Measurements from ENCODE around the gene PXDC1. TPM values are rescaled to one million over a fixed set of nuclear protein-coding genes. Genes with fewer than 3 reads are reported as not detected.
"Not testable (repeated sequence)": the region's sequence is repeated elsewhere in the genome, so short reads cannot be mapped to it uniquely, and the experiment has no call there.

Gene PXDC1
- polyA plus RNA-seq, 1 donor from 2014 or later = 3.9 TPM

DNA sequence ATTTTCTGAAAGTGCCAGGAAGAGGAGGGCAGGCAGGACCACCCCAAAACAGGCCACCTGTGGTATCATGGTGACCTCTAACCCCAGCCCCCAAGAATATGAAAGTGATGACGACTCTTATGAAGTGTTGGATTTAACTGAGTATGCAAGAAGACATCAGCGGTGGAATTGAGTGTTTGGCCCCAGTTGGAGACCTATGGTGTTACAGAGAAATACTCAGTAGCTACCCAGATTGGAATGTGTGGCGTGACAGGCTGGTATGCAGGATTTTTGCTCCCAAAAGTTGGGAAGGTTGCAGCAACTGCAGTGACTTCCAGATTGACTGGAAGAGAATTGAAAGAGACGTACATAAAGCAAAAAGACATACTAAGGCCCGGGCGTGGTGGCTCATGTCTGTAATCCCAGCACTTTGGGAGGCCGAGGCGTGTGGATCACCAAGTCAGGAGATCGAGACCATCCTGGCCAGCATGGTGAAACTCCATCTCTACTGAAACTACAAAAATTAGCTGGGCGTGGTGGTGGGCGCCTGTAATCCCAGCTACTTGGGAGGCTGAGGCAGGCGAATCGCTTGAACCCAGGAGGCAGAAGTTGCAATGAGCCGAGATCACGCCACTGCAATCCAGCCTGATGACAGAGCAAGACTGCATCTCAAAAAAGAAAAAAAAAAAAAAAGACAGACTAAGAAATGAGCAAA, 2.7 kb upstream of the PXDC1 start:
- H3K27ac ChIP-seq (ENCODE audit: low read length); H3K9me2 ChIP-seq (ENCODE audit: insufficient read depth, low read length): not testable (repeated sequence)

DNA sequence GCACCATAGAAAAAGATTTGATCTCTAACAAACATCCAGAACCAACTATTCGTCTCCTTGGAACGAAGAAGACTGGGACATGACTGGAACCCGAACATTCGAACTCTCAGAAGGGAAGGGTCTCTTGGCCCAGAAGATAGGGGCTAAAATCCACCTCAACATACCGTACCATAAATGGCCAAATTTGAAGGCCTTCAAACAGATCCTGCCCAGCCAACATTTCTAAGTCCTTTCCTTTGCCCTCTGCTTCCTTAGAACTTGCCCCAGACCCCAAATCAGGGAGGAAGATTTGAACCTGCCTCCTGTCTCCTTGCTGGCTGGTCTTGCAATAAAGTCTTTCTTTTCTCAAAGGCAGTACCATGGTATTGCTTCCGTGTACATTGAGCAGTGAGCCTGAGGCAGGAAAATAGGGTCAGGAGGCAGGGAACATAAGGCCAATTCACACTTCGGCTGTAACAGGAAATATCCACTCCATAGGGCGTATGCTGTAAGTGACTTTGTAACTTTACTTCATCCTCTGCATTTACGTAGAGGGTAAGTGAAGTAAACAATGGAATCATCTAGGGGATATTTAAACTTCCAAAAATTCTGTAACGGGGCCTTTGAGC, 1.8 kb upstream of the PXDC1 start:
- no peaks in the 10 kb centered on the region for H3K36me3 ChIP-seq (ENCODE audit: insufficient read depth, low read length)
- H3K79me2 ChIP-seq (replicated peaks; ENCODE audit: insufficient read depth, low read length) = no peaks in the 10 kb centered on the region
- no peaks in the 10 kb centered on the region for H4K20me1 ChIP-seq (ENCODE audit: insufficient read depth)
- no peak overlapping the region for H3K9ac ChIP-seq (ENCODE audit: low read length)
- no peak overlapping the region for H3K4me3 ChIP-seq (ENCODE audit: low read length)
- no peaks in the 10 kb centered on the region for H3F3A ChIP-seq (ENCODE audit: insufficient read depth, low read length, poor library complexity, severe bottlenecking)
- H3K9me3 ChIP-seq (ENCODE audit: low read length) = no peaks in the 10 kb centered on the region
- no peak overlapping the region for H2AFZ ChIP-seq (ENCODE audit: low read depth, low read length)
- no peak overlapping the region for H3K4me2 ChIP-seq (ENCODE audit: low read length)
- H3K27ac ChIP-seq (ENCODE audit: low read length) = no peak overlapping the region
- H3K27me3 ChIP-seq (ENCODE audit: insufficient read depth, low read depth, low read length) = peaks cover 41% of the 10 kb centered on the region
- H3K9me2 ChIP-seq (ENCODE audit: insufficient read depth, low read length) = no peaks in the 10 kb centered on the region
- no peak for TF ChIP-seq RAD21 (conservative IDR thresholded peaks at IDR 0.05)
- no peak for TF ChIP-seq EZH2 (IDR thresholded peaks at IDR 0.05; ENCODE audit: borderline replicate concordance, insufficient read depth, low read length, poor library complexity, severe bottlenecking)
- TF ChIP-seq, protein P1, sequence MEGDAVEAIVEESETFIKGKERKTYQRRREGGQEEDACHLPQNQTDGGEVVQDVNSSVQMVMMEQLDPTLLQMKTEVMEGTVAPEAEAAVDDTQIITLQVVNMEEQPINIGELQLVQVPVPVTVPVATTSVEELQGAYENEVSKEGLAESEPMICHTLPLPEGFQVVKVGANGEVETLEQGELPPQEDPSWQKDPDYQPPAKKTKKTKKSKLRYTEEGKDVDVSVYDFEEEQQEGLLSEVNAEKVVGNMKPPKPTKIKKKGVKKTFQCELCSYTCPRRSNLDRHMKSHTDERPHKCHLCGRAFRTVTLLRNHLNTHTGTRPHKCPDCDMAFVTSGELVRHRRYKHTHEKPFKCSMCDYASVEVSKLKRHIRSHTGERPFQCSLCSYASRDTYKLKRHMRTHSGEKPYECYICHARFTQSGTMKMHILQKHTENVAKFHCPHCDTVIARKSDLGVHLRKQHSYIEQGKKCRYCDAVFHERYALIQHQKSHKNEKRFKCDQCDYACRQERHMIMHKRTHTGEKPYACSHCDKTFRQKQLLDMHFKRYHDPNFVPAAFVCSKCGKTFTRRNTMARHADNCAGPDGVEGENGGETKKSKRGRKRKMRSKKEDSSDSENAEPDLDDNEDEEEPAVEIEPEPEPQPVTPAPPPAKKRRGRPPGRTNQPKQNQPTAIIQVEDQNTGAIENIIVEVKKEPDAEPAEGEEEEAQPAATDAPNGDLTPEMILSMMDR (IDR thresholded peaks at IDR 0.05; ENCODE audit: poor library complexity, severe bottlenecking) = no peak
- no peak for TF ChIP-seq POLR2AphosphoS5 (IDR thresholded peaks at IDR 0.05)
- TF ChIP-seq SMC3 (conservative IDR thresholded peaks at IDR 0.05; ENCODE audit: poor library complexity) = no peak
- TF ChIP-seq, protein P2, sequence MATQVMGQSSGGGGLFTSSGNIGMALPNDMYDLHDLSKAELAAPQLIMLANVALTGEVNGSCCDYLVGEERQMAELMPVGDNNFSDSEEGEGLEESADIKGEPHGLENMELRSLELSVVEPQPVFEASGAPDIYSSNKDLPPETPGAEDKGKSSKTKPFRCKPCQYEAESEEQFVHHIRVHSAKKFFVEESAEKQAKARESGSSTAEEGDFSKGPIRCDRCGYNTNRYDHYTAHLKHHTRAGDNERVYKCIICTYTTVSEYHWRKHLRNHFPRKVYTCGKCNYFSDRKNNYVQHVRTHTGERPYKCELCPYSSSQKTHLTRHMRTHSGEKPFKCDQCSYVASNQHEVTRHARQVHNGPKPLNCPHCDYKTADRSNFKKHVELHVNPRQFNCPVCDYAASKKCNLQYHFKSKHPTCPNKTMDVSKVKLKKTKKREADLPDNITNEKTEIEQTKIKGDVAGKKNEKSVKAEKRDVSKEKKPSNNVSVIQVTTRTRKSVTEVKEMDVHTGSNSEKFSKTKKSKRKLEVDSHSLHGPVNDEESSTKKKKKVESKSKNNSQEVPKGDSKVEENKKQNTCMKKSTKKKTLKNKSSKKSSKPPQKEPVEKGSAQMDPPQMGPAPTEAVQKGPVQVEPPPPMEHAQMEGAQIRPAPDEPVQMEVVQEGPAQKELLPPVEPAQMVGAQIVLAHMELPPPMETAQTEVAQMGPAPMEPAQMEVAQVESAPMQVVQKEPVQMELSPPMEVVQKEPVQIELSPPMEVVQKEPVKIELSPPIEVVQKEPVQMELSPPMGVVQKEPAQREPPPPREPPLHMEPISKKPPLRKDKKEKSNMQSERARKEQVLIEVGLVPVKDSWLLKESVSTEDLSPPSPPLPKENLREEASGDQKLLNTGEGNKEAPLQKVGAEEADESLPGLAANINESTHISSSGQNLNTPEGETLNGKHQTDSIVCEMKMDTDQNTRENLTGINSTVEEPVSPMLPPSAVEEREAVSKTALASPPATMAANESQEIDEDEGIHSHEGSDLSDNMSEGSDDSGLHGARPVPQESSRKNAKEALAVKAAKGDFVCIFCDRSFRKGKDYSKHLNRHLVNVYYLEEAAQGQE (IDR thresholded peaks at IDR 0.05; ENCODE audit: borderline replicate concordance) = no peak
- no peak for TF ChIP-seq MXI1 (conservative IDR thresholded peaks at IDR 0.05; ENCODE audit: poor library complexity, severe bottlenecking)
- no peak for TF ChIP-seq EP300 (conservative IDR thresholded peaks at IDR 0.05; ENCODE audit: poor library complexity, severe bottlenecking)
- no peak for TF ChIP-seq TAF1 (IDR thresholded peaks at IDR 0.05; ENCODE audit: low read depth)

More for the DNA sequence above, 2.7 kb upstream of the PXDC1 start:
- not testable (repeated sequence) for H3K79me2 ChIP-seq (replicated peaks; ENCODE audit: insufficient read depth, low read length); H3K9ac ChIP-seq (ENCODE audit: low read length); H4K20me1 ChIP-seq (ENCODE audit: insufficient read depth); H3K9me3 ChIP-seq (ENCODE audit: low read length); H3K4me2 ChIP-seq (ENCODE audit: low read length); H3K4me3 ChIP-seq (ENCODE audit: low read length); H3K36me3 ChIP-seq (ENCODE audit: insufficient read depth, low read length); H2AFZ ChIP-seq (ENCODE audit: low read depth, low read length); H3F3A ChIP-seq (ENCODE audit: insufficient read depth, low read length, poor library complexity, severe bottlenecking)
- H3K27me3 ChIP-seq (ENCODE audit: insufficient read depth, low read depth, low read length) = peaks cover 40% of the 10 kb centered on the region

Measured in neural cell (in vitro differentiated cells).